Ascending aorta (tissue), 2 donors: ENCODE results near the gene ABCA12. TPM values are rescaled to one million over a fixed set of nuclear protein-coding genes. Genes with fewer than 3 reads are reported as not detected.

Experiments used
- DNase-seq, 2 donors: peaks; one replicate each; pipeline ENCODE4 v3.0.0-alpha.2; 2019; ENCODE audit warnings: low spot score in 2 of 2
- H3K27ac ChIP-seq, 2 donors: fragments of 200-600 bp; sonication (generic); one replicate each; pipeline ENCODE4 v1.5.1; 2016 to 2017; ENCODE audit warnings: mild to moderate bottlenecking in 1 of 2
- H3K27me3 ChIP-seq: fragments of 200-600 bp; sonication (generic); one replicate; pipeline ENCODE4 v1.5.1; 2017
- H3K36me3 ChIP-seq, 2 donors: fragments of 200-600 bp; sonication (generic); one replicate each; pipeline ENCODE4 v1.5.1; 2016
- H3K4me1 ChIP-seq, 2 donors: fragments of 200-600 bp; sonication (generic); one replicate each; pipeline ENCODE4 v1.5.1; 2016 to 2017; ENCODE audit warnings: mild to moderate bottlenecking in 1 of 2
- H3K4me3 ChIP-seq, 2 donors: fragments of 200-600 bp; sonication (generic); one replicate each; pipeline ENCODE4 v1.5.1; 2016 to 2017; ENCODE audit warnings: mild to moderate bottlenecking in 1 of 2
- H3K9me3 ChIP-seq, 2 donors: fragments of 200-600 bp; sonication (generic); one replicate each; pipeline ENCODE4 v1.5.1; 2016
- intact Hi-C: fragments of 100-400 bp; cut with DNase I; formaldehyde crosslinking; loops from one replicate; pipeline ENCODE4 v1.15.1; 2023
- total RNA-seq: library from RNA; depleted of rRNA; stranded (reverse); fragments of >200 nt; gene quantifications from one replicate; pipeline ENCODE4 v1.1.0, GENCODE V29; 2016
- TF ChIP-seq, protein P1 (sequence below), 3 experiments: fragments of 200-600 bp in 2 of 3; fragments of 450-650 bp in 1 of 3; sonication (generic) in 2 of 3; IDR thresholded peaks; one replicate each; pipeline ENCODE4 v1.5.1; 2016 to 2019; ENCODE audit warnings: antibody characterized with exemption in 3 of 3, mild to moderate bottlenecking in 1 of 3, moderate library complexity in 1 of 3

Gene ABCA12
- total RNA-seq, 1 donor from 2014 or later, result not detected

DNA sequence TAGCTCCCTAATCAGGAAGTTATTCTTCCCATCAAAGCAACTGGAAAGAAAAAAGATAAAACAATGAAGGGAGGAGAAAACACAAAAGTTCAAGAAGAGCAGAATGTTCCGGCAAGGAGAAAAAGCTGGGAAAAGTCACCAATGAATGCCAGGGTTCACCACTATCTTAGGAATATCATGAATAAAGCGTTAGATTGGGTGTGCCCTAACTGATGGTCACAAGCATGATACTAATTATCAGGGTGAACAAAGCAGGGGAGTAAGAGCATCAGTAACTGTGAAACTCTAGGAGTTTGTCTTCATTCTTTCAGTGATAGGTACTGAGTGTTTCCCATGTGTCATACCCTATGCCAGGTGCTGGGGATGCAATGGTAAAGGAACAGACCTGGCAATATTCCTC is 115.5 kb downstream of the ABCA12 start:
- Histone ChIP-seq H3K36me3 (no peaks in the 10 kb centered on the region), H3K27me3 (no peaks in the 10 kb centered on the region), H3K4me1 (no peaks in the 10 kb centered on the region), H3K4me3 (no peak overlapping the region), H3K27ac (no peak overlapping the region), H3K9me3 (no peaks in the 10 kb centered on the region)
- intact Hi-C loops, result no loop called here
- no peak for DNase-seq
- TF ChIP-seq, protein P1, sequence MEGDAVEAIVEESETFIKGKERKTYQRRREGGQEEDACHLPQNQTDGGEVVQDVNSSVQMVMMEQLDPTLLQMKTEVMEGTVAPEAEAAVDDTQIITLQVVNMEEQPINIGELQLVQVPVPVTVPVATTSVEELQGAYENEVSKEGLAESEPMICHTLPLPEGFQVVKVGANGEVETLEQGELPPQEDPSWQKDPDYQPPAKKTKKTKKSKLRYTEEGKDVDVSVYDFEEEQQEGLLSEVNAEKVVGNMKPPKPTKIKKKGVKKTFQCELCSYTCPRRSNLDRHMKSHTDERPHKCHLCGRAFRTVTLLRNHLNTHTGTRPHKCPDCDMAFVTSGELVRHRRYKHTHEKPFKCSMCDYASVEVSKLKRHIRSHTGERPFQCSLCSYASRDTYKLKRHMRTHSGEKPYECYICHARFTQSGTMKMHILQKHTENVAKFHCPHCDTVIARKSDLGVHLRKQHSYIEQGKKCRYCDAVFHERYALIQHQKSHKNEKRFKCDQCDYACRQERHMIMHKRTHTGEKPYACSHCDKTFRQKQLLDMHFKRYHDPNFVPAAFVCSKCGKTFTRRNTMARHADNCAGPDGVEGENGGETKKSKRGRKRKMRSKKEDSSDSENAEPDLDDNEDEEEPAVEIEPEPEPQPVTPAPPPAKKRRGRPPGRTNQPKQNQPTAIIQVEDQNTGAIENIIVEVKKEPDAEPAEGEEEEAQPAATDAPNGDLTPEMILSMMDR (IDR thresholded peaks at IDR 0.05), result no peak

DNA sequence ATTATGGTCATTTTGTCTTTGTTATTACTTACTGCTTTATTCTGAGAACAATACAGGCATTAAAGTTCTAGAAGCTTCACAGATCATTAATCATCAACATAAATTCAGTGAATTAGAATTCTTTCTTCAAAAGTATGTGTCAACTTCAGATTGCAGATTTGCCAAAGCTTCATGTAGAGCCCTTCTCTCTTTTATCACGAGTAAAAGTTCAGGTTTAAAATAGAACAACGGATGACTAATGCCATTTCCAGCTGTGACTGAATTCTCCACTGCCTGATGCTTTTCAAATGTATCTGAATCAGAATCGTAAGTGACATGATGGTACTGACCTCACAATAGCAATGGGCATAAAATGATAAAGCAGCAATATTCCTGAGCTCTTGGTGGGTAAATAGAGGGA is 116.0 kb downstream of the ABCA12 start:
- H3K4me3 ChIP-seq, result no peak overlapping the region
- TF ChIP-seq, protein P1 (IDR thresholded peaks at IDR 0.05), result no peak
- H3K27me3 ChIP-seq, result no peaks in the 10 kb centered on the region
- H3K4me1 ChIP-seq, result no peaks in the 10 kb centered on the region
- no peaks in the 10 kb centered on the region for H3K36me3 ChIP-seq
- no peak for DNase-seq
- H3K9me3 ChIP-seq, result no peaks in the 10 kb centered on the region
- no peak overlapping the region for H3K27ac ChIP-seq
- intact Hi-C loops, result no loop called here

DNA sequence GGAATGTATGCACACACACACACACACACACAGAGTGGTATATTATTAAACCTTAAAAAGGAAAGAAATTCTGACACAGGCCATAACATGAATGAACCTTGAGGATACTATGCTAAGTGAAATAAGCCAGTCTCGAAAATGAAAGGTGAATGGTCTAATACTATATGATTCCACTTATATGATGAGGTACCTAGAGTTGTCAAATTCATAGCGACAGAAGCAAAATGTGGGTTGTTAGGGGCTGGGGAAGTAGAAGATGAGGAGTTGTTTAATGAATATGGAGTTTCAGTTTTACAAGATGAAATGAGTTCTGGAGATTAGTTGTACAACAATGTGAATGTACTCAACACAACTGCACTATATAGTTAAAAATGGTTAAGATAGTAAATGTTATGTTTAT is 118.1 kb downstream of the ABCA12 start:
- Histone ChIP-seq H3K27ac (no peak overlapping the region), H3K4me1 (no peaks in the 10 kb centered on the region), H3K9me3 (no peaks in the 10 kb centered on the region), H3K27me3 (no peaks in the 10 kb centered on the region), H3K4me3 (no peak overlapping the region), H3K36me3 (no peaks in the 10 kb centered on the region)
- intact Hi-C loops, result no loop called here
- TF ChIP-seq, protein P1 (IDR thresholded peaks at IDR 0.05), result no peak
- no peak for DNase-seq

DNA sequence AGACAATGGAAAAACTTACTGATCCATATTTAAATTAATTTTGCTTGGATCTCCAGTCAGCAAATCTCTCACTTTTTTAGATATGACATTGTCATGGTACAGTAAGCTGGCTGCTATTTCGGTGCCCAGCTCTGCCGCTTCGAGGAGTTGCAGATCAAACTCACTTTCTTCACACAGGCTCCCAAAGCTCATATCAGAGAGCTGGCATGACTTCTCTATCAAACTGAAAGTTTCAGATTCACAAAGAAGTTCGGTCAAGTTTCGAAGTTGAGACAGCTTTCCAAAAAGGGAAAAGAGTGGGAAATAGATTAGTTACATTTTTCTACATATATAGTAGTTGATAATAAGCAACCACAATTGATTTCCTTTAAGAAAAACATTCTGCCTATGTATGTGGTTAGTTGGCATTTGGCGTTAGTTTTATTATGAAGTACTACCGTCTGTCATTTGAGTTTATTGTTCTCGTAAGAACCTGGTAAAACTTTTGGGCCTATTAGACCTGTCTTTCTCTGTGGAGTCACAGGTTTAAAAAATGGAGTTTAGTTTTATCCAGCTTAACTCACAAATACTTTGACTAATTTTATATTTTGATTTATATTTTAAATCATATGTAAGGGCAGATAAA is 118.8 kb downstream of the ABCA12 start:
- TF ChIP-seq, protein P1 (IDR thresholded peaks at IDR 0.05), result no peak
- DNase-seq, result no peak
- Histone ChIP-seq H3K36me3 (no peaks in the 10 kb centered on the region), H3K27me3 (no peaks in the 10 kb centered on the region), H3K9me3 (no peaks in the 10 kb centered on the region), H3K4me1 (no peaks in the 10 kb centered on the region), H3K4me3 (no peak overlapping the region), H3K27ac (no peak overlapping the region)
- intact Hi-C loops, result no loop called here

DNA sequence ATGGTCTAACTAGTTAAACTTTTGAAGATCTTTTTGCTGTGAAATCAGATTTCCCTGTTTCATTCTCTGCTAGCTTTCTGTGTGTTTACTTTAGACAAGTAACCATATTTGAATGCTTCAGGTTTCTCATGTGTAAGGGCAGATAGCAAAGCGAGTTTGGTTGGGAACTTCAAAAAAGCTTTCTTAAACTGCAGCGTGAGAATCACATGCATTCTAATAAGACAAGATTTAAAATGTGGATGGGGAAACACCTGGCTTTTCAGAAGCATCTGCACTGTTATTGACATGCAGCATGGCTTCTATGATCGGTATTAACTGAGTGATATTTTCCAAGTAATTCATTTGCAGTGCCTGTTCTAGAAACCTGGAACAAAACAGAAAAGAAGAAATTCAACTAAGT is 119.3 kb downstream of the ABCA12 start:
- intact Hi-C loops, result no loop called here
- Histone ChIP-seq H3K27me3 (no peaks in the 10 kb centered on the region), H3K9me3 (no peaks in the 10 kb centered on the region), H3K4me1 (no peaks in the 10 kb centered on the region), H3K27ac (no peak overlapping the region), H3K36me3 (no peaks in the 10 kb centered on the region), H3K4me3 (no peak overlapping the region)
- TF ChIP-seq, protein P1 (IDR thresholded peaks at IDR 0.05), result no peak
- no peak for DNase-seq

DNA sequence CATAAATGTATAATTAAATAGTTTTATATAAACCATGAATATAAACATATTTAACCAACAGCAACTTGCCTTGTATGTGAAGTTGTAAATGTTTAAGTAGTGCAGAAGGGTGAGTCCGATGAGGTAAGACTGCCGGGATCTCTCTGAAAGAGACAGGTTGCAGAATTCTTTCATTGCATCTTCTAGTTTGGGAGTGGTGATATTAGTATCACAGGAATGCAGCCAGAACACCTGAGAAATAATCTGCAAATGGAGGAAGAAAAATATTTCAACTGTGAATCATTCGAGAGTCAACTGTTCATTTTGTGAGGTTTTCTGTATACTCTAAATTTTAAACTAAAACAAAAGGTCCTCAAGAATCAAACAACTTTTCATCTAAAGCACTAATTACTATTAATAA is 123.0 kb downstream of the ABCA12 start:
- Histone ChIP-seq H3K9me3 (no peaks in the 10 kb centered on the region), H3K4me1 (no peaks in the 10 kb centered on the region), H3K4me3 (no peak overlapping the region), H3K27me3 (no peaks in the 10 kb centered on the region), H3K36me3 (no peaks in the 10 kb centered on the region), H3K27ac (no peak overlapping the region)
- intact Hi-C loops, result no loop called here
- DNase-seq, result no peak
- TF ChIP-seq, protein P1 (IDR thresholded peaks at IDR 0.05), result no peak
